ENCODE data around the gene CHRNA1. TPM values are rescaled to one million over a fixed set of nuclear protein-coding genes. Genes with fewer than 3 reads are reported as not detected.

CHRNA1 gene
- total and polyA plus RNA-seq, 10 of the 15 experiments (the other 5 are each of a cell fraction or from before 2014, with no cell fraction given) = 0.05 to 0.14 TPM; not detected in 8

- TF ChIP-seq ZNF622 (IDR thresholded peaks at IDR 0.05) (no peak), SMARCA5 (IDR thresholded peaks at IDR 0.05) (no peak), DPF2 (IDR thresholded peaks at IDR 0.05) (no peak)
Observed at GRCh38 chr2:174762464-174762863, 1.8 kb downstream of the CHRNA1 start (continued).

GRCh38 chr2:174761837-174762236 lies 2.4 kb downstream of the CHRNA1 start:
- H3K4me2 ChIP-seq (ENCODE audit: control insufficient read depth, insufficient read depth) = no peak overlapping the region
- TF ChIP-seq PAX5 (IDR thresholded peaks at IDR 0.05; ENCODE audit: borderline replicate concordance, low read depth, low read length) (no peak), RCOR1 (conservative IDR thresholded peaks at IDR 0.05; ENCODE audit: low read depth, low read length) (no peak), ZNF274 (IDR thresholded peaks at IDR 0.05; ENCODE audit: insufficient read depth, insufficient read length) (no peak), JUNB (IDR thresholded peaks at IDR 0.05) (no peak), ZNF384 (IDR thresholded peaks at IDR 0.05; ENCODE audit: borderline replicate concordance, low read depth, low read length) (no peak), NFIC (IDR thresholded peaks at IDR 0.05; ENCODE audit: low read depth, low read length) (no peak), SREBF1 (IDR thresholded peaks at IDR 0.05; ENCODE audit: low read length) (no peak), BHLHE40 (IDR thresholded peaks at IDR 0.05; ENCODE audit: borderline replicate concordance in 1 of 2, low read depth in 2 of 2, low read length in 1 of 2) (no peak), NR2C2 (IDR thresholded peaks at IDR 0.05; ENCODE audit: borderline replicate concordance, control insufficient read depth, insufficient read length, low read depth) (no peak)
- no peaks in the 10 kb centered on the region for H3K79me2 ChIP-seq (ENCODE audit: control insufficient read depth, insufficient read depth, low read length)
- POLR2A ChIA-PET = interaction anchor here (0.9 to 1.6 kb wide), 2 partner anchors 11 to 13 kb away, joined by 4 read pairs; no protein-coding TSS in a partner anchor
- no peaks in the 10 kb centered on the region for H3K9me3 ChIP-seq (replicated peaks; ENCODE audit: control insufficient read depth, insufficient read depth, low read length)
- no peaks in the 10 kb centered on the region for H3K36me3 ChIP-seq (ENCODE audit: control insufficient read depth in 2 of 2, insufficient read depth in 2 of 2, low read length in 1 of 2)
- in situ Hi-C loops (cut with MboI) (no loop called here), intact Hi-C loops (cut with micrococcal nuclease; ENCODE audit: unreplicated experiment) (no loop called here)
- RAD21 ChIA-PET (ENCODE audit: unreplicated experiment) = no interaction called here
- SMC1A ChIA-PET (ENCODE audit: uncharacterized antibody, unreplicated experiment) = interaction anchor here (1.2 to 2.8 kb wide), 3 partner anchors 10 to 61 kb away, joined by 3 to 9 read pairs (median 9); no protein-coding TSS in a partner anchor
- H3K4me1 ChIP-seq (ENCODE audit: control insufficient read depth, insufficient read depth, low read length) = peaks cover 5% of the 10 kb centered on the region
- no peaks in the 10 kb centered on the region for H3K27me3 ChIP-seq (replicated peaks in 1 of 2; ENCODE audit: control insufficient read depth in 2 of 2, insufficient read depth in 2 of 2, low read length in 1 of 2)
- CTCF ChIA-PET = interaction anchor here (6.4 kb wide), 1 partner anchor 12 kb away, joined by 43 read pairs; no protein-coding TSS in a partner anchor
- no peak overlapping the region for H3K27ac ChIP-seq (ENCODE audit: control insufficient read depth, insufficient read depth)
- no peak for DNase-seq (ENCODE audit: low read depth, low spot score)
- no TSS peak for BruUV-seq (replicated peaks)
- no peak overlapping the region for H2AFZ ChIP-seq (ENCODE audit: control insufficient read depth, low read depth, low read length)
- no peaks in the 10 kb centered on the region for H4K20me1 ChIP-seq (ENCODE audit: control insufficient read depth, insufficient read depth)
- no peak for ATAC-seq
- H3K9ac ChIP-seq (ENCODE audit: control insufficient read depth, insufficient read depth, low read length) = no peak overlapping the region
- no peak overlapping the region for H3K4me3 ChIP-seq
- no peak for FAIRE-seq
